ENCODE data around the gene LRRC43.

The LRRC43 gene

DNA sequence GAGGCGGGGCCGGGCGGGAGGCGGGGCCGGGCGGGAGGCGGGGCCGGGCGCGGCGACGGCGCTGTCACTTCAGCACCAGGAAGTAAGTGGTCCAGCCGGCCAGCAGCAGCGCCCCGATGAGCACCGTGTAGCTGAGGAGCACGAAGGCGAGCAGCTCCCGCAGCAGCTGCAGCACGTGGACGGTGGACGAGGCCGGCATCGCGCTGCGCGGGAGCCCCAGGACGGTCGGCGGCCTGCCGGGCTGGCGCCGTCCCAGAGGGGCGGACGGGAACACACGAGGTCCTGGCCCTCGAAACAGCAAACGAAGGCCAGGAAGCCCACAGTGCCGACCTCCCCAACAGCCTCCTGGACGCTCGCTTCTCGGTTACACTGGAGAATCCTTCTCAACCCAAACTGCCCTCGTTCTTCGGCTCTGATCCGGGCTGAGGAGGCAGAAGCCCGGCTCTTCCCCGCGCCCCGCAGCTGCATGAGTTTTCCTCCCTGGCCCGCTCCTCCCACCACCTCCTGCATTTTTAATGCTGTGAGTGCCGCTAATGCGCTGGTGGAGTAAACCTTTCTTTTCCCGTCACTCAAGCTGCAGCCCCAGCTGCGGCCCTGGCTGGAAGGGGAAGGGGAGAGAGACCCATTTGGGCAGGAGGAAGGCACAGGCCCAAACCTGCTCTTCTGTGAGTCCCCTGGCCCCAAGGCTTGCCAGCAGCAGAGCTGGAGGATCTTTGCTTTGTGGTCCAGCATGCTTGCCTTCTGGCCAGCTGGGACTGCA lies 43.6 kb downstream of the LRRC43 start:
- no peak for DNase-seq

DNA sequence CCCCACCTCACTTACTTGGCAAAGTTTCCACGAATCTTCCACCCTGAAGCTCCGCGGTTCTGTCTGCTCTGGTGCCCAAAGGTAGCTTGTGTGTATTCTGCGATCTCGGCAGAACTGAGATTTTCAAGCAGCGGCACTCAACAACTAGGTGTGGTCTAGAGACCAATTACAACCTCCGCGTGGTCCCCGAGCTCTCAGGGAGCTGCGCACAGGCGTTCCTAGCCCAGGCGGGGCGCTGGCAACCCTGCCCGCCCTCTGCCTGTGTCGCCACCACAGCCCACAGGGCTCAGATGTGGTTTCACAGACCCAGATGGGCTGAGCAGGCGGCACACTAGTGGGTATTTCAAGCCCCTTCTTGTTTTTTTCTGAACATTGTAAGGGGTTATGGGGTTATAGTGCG lies 44.4 kb downstream of the LRRC43 start:
- peak; percentile 9 for DNase-seq

DNA sequence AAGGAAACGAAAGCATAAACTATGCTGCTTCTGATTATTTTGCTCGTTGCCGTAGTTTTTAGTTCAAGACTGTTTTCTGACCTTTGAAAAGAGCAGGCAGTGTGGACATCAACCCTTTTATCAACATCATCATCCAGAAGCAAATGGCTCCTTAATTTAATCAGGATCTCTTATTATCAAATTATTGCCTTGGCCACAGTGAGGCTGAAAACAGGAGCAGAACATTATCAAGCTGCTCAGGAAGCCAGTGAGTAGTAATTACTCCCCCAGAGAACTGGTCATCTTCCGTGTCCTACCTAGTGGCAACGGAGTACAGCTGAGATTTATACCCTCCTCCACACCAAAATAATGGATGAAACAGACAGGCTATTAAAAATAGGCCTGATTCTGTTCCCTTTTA lies 45.2 kb downstream of the LRRC43 start:
- DNase-seq, result no peak

DNA sequence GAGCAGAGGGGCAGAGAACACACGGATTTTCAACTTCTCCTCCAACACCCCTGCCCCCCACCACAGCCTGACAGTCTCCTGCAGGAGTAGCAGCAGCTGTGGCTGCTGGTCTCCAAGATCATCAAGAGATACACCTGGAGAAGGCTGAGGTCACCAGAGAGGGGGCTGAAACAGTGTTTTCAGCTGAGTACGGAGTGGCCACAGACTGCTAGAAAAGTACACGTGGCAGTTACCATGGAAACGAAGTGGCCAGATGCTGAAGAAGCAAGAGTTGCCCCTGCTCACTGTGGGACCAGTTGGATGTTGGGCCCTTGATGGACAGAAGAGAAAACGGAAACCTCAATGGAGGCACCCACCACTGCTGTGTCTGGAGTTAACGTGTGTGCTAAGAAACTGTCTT lies 47.9 kb downstream of the LRRC43 start:
- DNase-seq, result no peak

DNA sequence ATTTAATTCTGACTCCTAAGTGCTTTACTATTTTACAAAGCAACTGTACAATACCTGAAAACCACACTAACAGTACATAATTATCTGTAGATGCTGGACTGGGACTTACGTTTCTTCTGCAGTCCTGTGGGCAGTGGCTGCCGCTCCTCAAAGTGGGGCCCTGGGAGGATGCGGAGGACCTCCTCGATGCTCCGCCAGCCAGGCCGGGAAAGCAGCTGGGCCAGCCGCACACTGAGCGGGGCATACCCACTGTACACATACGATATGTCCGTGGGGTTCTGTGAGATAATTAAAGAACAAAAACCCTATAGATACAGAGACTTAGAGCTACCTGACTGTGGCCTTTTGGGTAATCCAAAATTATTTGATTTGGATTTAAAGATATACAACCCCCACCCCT lies 49.8 kb downstream of the LRRC43 start:
- DNase-seq, result no peak

DNA sequence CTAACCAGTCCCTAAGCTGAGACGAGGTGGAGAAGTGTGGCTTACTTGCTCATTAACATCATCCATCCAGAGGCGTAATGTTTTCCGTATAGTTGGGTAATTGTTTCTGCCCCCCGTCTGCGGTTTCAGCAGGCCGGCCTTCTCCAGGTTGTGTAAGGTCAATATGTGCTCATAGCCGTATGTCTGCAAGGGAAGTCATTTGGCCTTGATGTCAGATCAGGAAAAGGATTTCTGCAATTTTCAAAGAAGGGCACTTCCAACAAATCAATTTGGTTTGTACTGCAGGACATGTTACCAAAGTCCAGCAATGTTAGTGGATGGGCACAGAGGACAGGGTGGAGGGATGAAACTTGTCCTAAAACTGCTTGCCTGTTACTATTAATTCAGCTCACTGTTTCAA lies 52.8 kb downstream of the LRRC43 start:
- DNase-seq, result no peak

DNA sequence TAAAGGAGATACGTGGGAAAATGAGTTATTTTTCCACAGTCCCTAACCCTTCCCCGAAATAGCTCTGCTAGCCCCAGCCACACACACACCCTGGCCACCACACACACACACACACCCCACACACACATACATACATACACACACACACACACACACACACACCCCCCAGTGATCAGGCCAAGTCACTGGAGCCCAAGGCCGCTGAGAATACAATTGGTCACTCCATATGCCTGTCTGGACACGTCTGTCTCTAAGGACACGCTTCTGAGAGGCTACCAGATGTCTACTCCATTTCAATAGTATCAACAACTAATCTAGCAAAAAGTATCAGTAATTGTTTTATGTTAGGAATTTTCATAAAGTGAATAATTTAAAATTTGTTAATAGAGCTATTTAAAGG lies 55.9 kb downstream of the LRRC43 start:
- DNase-seq, result no peak

DNA sequence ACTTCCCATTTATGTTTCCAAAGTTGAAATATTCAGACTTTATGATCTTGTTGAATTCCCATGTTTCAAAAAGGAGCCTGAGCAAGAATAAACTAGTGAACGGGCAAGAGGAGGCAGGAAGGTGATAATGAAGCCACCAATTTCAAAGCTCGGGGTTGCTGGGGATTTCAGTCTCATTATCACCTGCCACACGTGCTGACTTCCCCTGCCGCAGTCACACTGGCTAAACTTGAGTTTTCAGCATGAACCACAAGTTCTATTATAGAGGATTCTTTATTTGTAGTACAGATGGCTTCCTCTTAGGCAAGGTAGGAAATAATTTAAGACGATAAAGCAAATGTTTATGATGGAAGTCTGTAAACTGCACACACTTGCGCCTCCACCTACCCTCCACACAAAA lies 61.0 kb downstream of the LRRC43 start:
- DNase-seq, result no peak

DNA sequence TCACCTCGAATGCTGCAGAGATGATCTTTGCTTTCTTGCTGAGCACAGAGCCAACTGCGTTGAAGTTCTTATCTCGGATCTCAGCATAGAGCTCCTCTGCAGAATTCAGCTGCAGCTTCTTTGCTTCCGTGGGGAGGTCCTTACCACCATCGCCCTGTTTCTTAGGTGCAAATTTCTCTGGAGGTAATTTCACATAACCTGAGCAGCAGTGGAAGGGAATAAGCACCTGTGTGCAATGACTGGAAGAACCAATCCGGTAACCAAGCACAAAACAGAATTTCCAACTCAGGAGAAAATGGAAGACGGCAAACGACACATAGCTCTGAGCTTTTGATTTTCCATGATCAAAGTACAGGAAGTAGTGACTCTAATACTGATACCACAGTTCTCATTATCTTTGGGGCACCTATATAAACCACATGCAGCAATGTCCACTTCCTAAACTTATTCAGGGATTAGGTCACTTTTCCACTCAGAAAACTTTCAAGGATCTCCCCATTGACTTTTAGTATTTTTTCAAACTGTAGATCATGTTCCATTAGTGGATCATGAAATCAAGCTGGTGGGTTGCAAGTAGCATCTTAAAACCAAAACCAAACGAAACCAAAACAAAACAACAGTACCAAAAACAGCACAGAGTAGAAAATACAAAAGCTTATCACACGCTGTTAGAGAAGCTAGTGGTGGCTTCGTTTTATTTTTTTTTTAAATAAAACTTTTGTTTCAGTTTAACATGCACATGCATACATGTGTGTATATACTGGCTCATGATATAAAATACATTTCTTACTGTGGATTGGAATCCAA lies 61.8 kb downstream of the LRRC43 start:
- DNase-seq, result no peak

DNA sequence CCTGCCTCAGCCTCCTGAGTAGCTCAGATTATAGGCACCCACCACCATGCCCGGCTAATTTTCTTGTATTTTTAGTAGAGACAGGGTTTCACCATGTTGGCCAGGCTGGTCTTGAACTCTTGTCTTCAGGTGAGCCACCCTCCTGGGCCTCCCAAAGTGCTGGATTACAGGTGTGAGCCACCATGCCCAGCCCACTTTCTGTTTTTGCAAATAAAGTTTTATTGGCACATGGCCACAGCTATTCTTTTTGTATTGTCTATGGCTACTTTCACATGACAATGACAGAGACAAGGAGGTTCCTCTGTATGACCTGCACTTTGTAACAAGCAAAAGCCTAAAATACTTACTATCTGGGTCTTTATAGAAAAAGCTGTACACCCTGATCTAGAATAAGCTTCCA lies 62.6 kb downstream of the LRRC43 start:
- DNase-seq, result no peak

DNA sequence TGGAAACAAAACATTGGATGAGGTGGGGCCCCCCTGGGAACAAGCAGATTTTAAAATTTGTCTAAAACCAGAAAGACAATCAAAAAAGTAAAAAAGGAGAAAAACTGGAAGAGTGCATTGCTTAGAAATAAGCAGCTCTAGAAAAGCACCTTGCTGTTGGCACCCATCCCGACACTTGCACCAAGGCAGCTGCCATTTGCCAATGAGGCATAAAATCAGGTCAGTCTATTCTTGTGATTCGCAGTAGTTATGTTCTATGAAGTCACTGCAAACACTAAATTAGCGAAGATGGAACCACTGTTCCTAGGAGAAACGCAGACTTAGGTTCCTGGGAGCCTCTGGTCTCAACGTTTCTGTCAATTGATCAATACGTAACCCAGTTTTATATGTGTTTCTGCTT lies 67.1 kb downstream of the LRRC43 start:
- DNase-seq, result no peak

DNA sequence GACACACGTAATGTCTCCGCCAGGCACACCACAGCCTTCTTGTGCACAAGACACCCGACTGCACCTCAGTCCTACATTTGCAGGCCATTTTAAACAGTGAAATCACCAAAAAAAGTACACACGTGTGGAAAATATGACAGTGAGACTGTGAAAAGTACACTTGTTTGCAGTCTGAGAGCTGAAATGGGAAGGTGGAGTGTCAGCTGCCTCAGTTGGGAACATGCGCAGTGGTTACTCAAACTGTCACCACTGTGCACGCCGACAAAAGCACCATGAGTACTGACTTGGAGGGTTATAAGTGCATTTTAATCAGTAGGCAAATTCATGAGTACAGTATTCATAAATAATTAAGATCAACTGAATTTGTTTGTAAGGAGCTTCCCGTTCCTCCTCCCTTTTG lies 67.6 kb downstream of the LRRC43 start:
- no peak for DNase-seq
